Left cardiac atrium (tissue), 4 donors: ENCODE data around the gene SERPINA1. TPM values are rescaled to one million over a fixed set of nuclear protein-coding genes. Genes with fewer than 3 reads are reported as not detected.
A peak's percentile ranks its signal among the peaks of the same experiment; 100 is the strongest.
"Not testable (repeated sequence)": the region's sequence is repeated elsewhere in the genome, so short reads cannot be mapped to it uniquely, and the experiment has no call there.

Source experiments
- ATAC-seq, 2 donors: fragments of 200-7000 bp; cut with Tn5 transposase; one replicate each; pipeline ENCODE4 v1.9.1; 2020; ENCODE audit warnings: mild to moderate bottlenecking in 2 of 2, moderate library complexity in 2 of 2
- DNase-seq: peaks from one replicate; pipeline ENCODE4 v3.0.0-alpha.2; 2020
- intact Hi-C, 2 donors: fragments of 100-400 bp; cut with DNase I; formaldehyde crosslinking; loops; one replicate each; pipeline versions ENCODE4 v1.14.1 to v1.15.1; 2022 to 2023
- long read RNA-seq: library from polyadenylated mRNA; unstranded; transcript quantifications from one replicate; pipeline ENCODE4 v2.0.0, GENCODE V29; 2021
- total RNA-seq, 2 donors: library from RNA; stranded (reverse); fragmentation: NEBNext Ultra II Directional; extraction: Animal tissue kit (Norgen Biotek cat#: 25700); gene quantifications; one replicate each; pipeline ENCODE4 v1.2.1, GENCODE V29; 2021
- donor health status: DM: no; HTN: yes; CAD: no.
- donor health status: DM: no; HTN: yes; CAD: no; lungs with severe emphysema.
- donor health status: DM: yes; HTN: yes; CAD: no.
- donor health status: Dilated cardiomyopathy.

SERPINA1 gene
- 10 to 100 TPM in 1 of 2 donors, 1 to 10 TPM in 1; 7.1 to 18.2 TPM for total RNA-seq
- long read RNA-seq, partial matches to known transcripts = 0 of 3 reads
- long read RNA-seq, other reads (novel, unspliced or antisense) = 0 of 3 reads

- ATAC-seq (no peak), DNase-seq (no peak)
- intact Hi-C loops = no loop called here
Measured at GRCh38 chr14:94388384-94389103, at the start of gene SERPINA1. SERPINA1 (minus strand) TSS chr14:94388602; CDS start chr14:94383237, 5,365 bp downstream.

GRCh38 chr14:94428610-94429009 is 40.2 kb upstream of the SERPINA1 start:
- intact Hi-C loops = loop anchor here in 1 of 2 donors (10.0 kb wide), 1 partner anchor 116 kb away; no protein-coding TSS in a partner anchor
- no peak for DNase-seq
- ATAC-seq = no peak

DNA sequence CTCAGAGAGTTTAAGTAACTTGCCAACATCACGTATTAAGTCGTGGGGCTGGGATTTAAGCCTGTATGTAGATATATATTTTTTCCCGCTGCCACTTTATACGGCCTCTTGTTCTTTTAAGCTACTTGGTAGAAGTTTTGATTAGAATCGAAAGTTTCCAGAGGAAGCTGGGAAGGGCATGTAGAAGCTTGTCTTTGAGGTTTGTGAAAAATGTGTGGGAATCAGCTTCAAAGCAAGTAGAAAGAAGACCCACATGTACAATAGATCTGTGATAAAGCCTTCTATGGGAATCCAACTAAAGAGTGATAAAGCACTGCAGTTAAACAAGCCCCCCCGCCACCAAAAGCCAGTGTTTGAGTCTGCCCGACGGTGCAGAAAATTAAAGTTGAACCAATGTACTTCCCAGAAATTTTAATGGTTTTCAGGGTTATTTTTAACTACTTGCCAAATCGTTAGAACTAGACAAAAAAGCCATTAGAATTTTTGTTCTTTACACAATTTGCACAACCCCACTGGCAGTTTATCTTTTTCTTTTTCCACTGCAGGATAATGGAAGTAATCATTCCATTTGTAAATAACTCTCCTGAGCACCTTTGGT is 38.7 kb upstream of the SERPINA1 start:
- ATAC-seq (no peak), DNase-seq (no peak)
- intact Hi-C loops = loop anchor here in 1 of 2 donors (10.0 kb wide), 1 partner anchor 118 kb away; no protein-coding TSS in a partner anchor

GRCh38 chr14:94426526-94426925 is 38.1 kb upstream of the SERPINA1 start:
- ATAC-seq = no peak
- intact Hi-C loops = loop anchor here in 1 of 2 donors (10.0 kb wide), 1 partner anchor 118 kb away; no protein-coding TSS in a partner anchor
- DNase-seq = no peak

DNA sequence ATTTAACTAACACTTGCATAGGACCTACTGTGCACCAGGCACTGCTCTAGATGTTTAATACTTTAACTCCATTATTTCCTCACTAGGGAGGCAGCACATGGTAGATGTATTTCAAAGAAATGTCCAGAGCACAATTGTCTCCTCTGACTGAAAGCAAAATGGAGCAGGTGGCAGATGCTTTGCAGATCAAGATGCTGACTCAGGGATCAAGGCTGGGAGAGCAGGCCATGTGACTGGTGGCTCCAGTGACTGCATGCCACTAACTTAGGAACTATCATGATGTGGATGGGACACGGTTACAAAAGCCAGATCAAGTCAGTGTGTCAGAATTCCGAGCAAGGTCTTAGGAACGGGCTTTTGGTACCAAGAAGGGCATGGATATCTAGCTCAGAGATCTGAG is 36.0 kb upstream of the SERPINA1 start:
- intact Hi-C loops = loop anchor here (5.0 to 10.0 kb wide), 2 partner anchors 120 to 123 kb away; no protein-coding TSS in a partner anchor

GRCh38 chr14:94423453-94424056 is 35.2 kb upstream of the SERPINA1 start:
- intact Hi-C loops = loop anchor here (5.0 to 10.0 kb wide), 2 partner anchors 121 to 124 kb away; no protein-coding TSS in a partner anchor
- ATAC-seq (peak in 1 of 2 donors; percentile 44), DNase-seq (peak; percentile 71)

More for the DNA sequence above, 36.0 kb upstream of the SERPINA1 start:
- no peak for DNase-seq
- no peak for ATAC-seq

DNA sequence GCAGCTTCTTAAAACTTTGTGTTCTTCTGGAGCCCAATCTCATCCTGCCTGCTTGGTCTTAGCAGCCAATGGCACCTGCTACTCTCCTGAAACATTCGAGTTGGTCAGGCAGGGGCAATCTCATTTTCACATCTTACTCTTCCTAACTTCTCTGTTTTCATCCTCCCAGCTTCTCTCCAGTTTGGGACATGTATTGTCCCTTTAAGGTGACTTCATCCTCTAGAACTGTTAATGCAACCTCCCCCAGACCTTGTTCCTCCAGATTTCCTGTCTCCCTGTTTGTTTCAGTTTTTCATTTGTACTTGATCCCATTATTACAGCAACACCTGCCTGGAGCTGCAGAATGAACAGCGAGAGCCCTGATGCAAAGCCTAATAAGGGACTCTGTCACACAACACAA is 32.9 kb upstream of the SERPINA1 start:
- intact Hi-C loops = loop anchor here (5.0 to 10.0 kb wide), 2 partner anchors 123 to 126 kb away; no protein-coding TSS in a partner anchor
- DNase-seq (no peak), ATAC-seq (no peak)

GRCh38 chr14:94417497-94418205 is 29.2 kb upstream of the SERPINA1 start:
- ATAC-seq, DNase-seq, intact Hi-C loops: not testable (repeated sequence)

- DNase-seq (no peak), ATAC-seq (no peak)
- intact Hi-C loops = no loop called here
Measured at GRCh38 chr14:94412671-94413638, 24.6 kb upstream of the SERPINA1 start.

DNA sequence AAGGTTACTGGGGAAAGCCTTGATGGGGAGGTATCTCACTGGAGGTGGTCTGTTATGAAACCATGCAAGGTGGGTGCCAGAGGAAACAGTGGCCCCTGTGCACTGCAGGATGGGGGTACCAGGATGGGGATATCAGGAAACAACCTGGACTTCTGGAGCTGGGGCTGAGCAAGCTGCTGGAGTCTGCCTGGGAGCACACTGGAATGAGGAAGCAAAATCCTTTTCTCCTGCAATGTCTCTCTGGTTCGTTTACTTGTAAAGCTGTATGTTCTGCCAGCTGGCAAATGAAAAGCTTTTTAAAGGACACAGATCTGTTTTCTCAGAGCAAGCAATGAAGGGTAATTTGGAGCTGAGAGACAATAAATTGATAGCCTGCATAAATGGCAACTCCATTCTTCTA is 23.2 kb upstream of the SERPINA1 start:
- no peak for ATAC-seq
- no peak for DNase-seq
- intact Hi-C loops = no loop called here

GRCh38 chr14:94409430-94409829 is 21.0 kb upstream of the SERPINA1 start:
- intact Hi-C loops, DNase-seq, ATAC-seq: not testable (repeated sequence)

- intact Hi-C loops = no loop called here
- DNase-seq = no peak
- ATAC-seq = no peak
Measured at GRCh38 chr14:94408546-94409095, 20.2 kb upstream of the SERPINA1 start.

- DNase-seq (no peak), ATAC-seq (no peak)
- intact Hi-C loops = no loop called here
Measured at GRCh38 chr14:94407906-94408305, 19.5 kb upstream of the SERPINA1 start.

GRCh38 chr14:94406910-94407309 is 18.5 kb upstream of the SERPINA1 start:
- intact Hi-C loops = no loop called here

GRCh38 chr14:94405486-94405885 is 17.1 kb upstream of the SERPINA1 start:
- intact Hi-C loops = no loop called here
- ATAC-seq = no peak
- DNase-seq = no peak

More at GRCh38 chr14:94406910-94407309, 18.5 kb upstream of the SERPINA1 start:
- ATAC-seq = no peak
- no peak for DNase-seq

DNA sequence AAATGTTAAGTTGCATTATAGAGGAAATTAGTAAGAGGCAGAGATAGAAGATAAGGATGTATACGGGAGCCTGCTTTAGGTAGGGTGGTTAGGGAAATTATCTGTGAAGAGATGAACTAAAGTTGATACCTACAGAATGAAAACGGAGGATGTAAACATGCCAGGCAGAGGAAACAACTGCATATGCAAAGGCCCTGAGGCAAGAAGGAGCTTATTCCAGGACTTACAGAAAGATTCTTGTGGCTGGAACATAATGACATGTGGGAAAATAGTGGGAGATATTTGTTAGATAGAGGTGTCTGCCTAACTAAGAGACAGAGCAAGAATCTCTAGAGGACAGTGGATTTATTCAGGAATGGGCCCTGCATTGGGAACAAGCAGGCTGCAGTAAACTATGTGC is 16.2 kb upstream of the SERPINA1 start:
- no peak for DNase-seq
- intact Hi-C loops = no loop called here
- ATAC-seq = no peak

GRCh38 chr14:94403312-94403932 is 15.0 kb upstream of the SERPINA1 start:
- ATAC-seq (no peak), DNase-seq (no peak)
- intact Hi-C loops = no loop called here
